Left lung (tissue), 10 donors: ENCODE results near the gene SGSH. TPM values are rescaled to one million over a fixed set of nuclear protein-coding genes. Genes with fewer than 3 reads are reported as not detected.

Experiments
- ATAC-seq: fragments of 200-7000 bp; cut with Tn5 transposase; one replicate; pipeline ENCODE4 v1.9.1; 2020; ENCODE audit warnings: moderate library complexity
- DNase-seq, 4 donors: peaks; one replicate each; pipeline ENCODE4 v3.0.0-alpha.2; 2013 to 2020
- H3K27ac ChIP-seq, 2 donors: fragments of 200-600 bp; sonication (generic) in 1 of 2; one replicate each; pipeline versions ENCODE4 v1.5.0 to v1.8.0; 2020 to 2021
- H3K27me3 ChIP-seq, 2 donors: fragments of 200-600 bp; sonication (generic) in 1 of 2; one replicate each; pipeline versions ENCODE4 v1.5.0 to v1.8.0; 2020 to 2021
- H3K36me3 ChIP-seq, 2 donors: fragments of 200-600 bp; sonication (generic) in 1 of 2; one replicate each; pipeline versions ENCODE4 v1.5.0 to v1.8.0; 2020 to 2021
- H3K4me1 ChIP-seq, 2 donors: fragments of 200-600 bp; one replicate each; pipeline ENCODE4 v1.8.0; 2021
- H3K4me3 ChIP-seq, 2 donors: fragments of 200-600 bp; sonication (generic) in 1 of 2; one replicate each; pipeline versions ENCODE4 v1.5.0 to v1.8.0; 2020 to 2021; ENCODE audit warnings: mild to moderate bottlenecking in 1 of 2
- H3K9me3 ChIP-seq, 2 donors: fragments of 200-600 bp; sonication (generic) in 1 of 2; one replicate each; pipeline versions ENCODE4 v1.5.0 to v1.8.0; 2020 to 2021
- intact Hi-C, 2 donors: fragments of 100-400 bp; cut with DNase I; formaldehyde crosslinking; loops; one replicate each; pipeline versions ENCODE4 v1.11.2 to v1.14.2; 2022
- polyA plus RNA-seq, 6 donors: library from polyadenylated mRNA; unstranded; fragments of 120-200 nt; gene quantifications; one replicate each; pipeline ENCODE4 v1.2.1, GENCODE V29; 2013; ENCODE audit not compliant: insufficient read length in 6 of 6
- total RNA-seq, 2 donors: library from RNA; stranded (reverse); fragmentation: NEBNext Ultra II Directional; extraction: Animal tissue kit (Norgen Biotek cat#: 25700); gene quantifications; one replicate each; pipeline ENCODE4 v1.2.1, GENCODE V29; 2021
- TF ChIP-seq, protein P1 (sequence below), 2 donors: fragments of 200-600 bp; sonication (generic) in 1 of 2; IDR thresholded peaks; one replicate each; pipeline versions ENCODE4 v1.5.0 to v1.8.0; 2021; ENCODE audit warnings: antibody characterized with exemption in 2 of 2
- donor health status: DM: no; HTN: yes; CAD: no.
- donor health status: DM: no; HTN: no; CAD: no.

The SGSH gene
- total and polyA plus RNA-seq, 8 donors, result 40.8 to 83.8 (median 47.1) TPM

DNA sequence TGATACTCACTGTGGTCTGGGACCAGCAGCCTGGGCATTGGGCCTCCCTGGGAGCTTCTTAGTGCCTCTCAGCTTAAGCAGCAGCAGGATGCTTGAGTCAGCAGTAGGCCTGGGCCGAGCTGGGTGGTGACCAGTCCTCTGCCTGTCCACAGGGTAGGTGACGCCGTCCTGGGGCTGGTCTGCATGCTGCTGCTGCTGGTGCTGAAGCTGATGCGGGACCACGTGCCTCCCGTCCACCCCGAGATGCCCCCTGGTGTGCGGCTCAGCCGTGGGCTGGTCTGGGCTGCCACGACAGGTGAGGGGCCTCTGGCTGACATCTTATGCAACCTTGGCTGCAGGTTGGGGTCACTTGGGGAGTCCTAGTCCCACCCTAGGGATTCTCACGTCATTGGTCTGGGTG, 7.5 kb upstream of the SGSH start:
- DNase-seq (peak in 1 of 4 donors; percentile 82), ATAC-seq (no peak)
- intact Hi-C loops, result no loop called here
- Histone ChIP-seq H3K9me3 (peaks cover 0 to 14% of the 10 kb centered on the region in 2 donors), H3K27ac (no peak overlapping the region), H3K36me3 (peaks cover 0 to 37% of the 10 kb centered on the region in 2 donors), H3K4me1 (no peaks in the 10 kb centered on the region), H3K27me3 (no peaks in the 10 kb centered on the region), H3K4me3 (no peak overlapping the region)
- TF ChIP-seq, protein P1, sequence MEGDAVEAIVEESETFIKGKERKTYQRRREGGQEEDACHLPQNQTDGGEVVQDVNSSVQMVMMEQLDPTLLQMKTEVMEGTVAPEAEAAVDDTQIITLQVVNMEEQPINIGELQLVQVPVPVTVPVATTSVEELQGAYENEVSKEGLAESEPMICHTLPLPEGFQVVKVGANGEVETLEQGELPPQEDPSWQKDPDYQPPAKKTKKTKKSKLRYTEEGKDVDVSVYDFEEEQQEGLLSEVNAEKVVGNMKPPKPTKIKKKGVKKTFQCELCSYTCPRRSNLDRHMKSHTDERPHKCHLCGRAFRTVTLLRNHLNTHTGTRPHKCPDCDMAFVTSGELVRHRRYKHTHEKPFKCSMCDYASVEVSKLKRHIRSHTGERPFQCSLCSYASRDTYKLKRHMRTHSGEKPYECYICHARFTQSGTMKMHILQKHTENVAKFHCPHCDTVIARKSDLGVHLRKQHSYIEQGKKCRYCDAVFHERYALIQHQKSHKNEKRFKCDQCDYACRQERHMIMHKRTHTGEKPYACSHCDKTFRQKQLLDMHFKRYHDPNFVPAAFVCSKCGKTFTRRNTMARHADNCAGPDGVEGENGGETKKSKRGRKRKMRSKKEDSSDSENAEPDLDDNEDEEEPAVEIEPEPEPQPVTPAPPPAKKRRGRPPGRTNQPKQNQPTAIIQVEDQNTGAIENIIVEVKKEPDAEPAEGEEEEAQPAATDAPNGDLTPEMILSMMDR (IDR thresholded peaks at IDR 0.05), result no peak

- H3K27ac ChIP-seq, result no peak overlapping the region
- H3K27me3 ChIP-seq, result no peaks in the 10 kb centered on the region
- intact Hi-C loops, result no loop called here
- peaks cover 0 to 9% of the 10 kb centered on the region in 2 donors for H3K9me3 ChIP-seq
- H3K4me3 ChIP-seq, result no peak overlapping the region
- TF ChIP-seq, protein P1 (IDR thresholded peaks at IDR 0.05), result no peak
- H3K36me3 ChIP-seq, result peaks cover 0 to 32% of the 10 kb centered on the region in 2 donors
- DNase-seq (peak in 1 of 4 donors; percentile 16), ATAC-seq (no peak)
- H3K4me1 ChIP-seq, result peaks cover 0 to 5% of the 10 kb centered on the region in 2 donors
Observed at GRCh38 chr17:80227156-80227555, 7.0 kb upstream of the SGSH start.

GRCh38 chr17:80225230-80225629, 5.1 kb upstream of the SGSH start:
- peaks cover 0 to 17% of the 10 kb centered on the region in 2 donors for H3K27me3 ChIP-seq
- H3K9me3 ChIP-seq, result no peaks in the 10 kb centered on the region
- TF ChIP-seq, protein P1 (IDR thresholded peaks at IDR 0.05), result no peak
- DNase-seq (peak in 1 of 4 donors; percentile 44), ATAC-seq (no peak)
- H3K4me1 ChIP-seq, result peaks cover 6 to 20% of the 10 kb centered on the region in 2 donors
- no peak overlapping the region for H3K27ac ChIP-seq
- no peak overlapping the region for H3K4me3 ChIP-seq
- peaks cover 0 to 17% of the 10 kb centered on the region in 2 donors for H3K36me3 ChIP-seq
- intact Hi-C loops, result no loop called here

GRCh38 chr17:80224683-80225082, 4.5 kb upstream of the SGSH start:
- Histone ChIP-seq H3K27ac (no peak overlapping the region), H3K4me3 (no peak overlapping the region), H3K4me1 (peaks cover 6 to 25% of the 10 kb centered on the region in 2 donors), H3K36me3 (peaks cover 0 to 16% of the 10 kb centered on the region in 2 donors), H3K9me3 (no peaks in the 10 kb centered on the region), H3K27me3 (peaks cover 0 to 19% of the 10 kb centered on the region in 2 donors)
- TF ChIP-seq, protein P1 (IDR thresholded peaks at IDR 0.05), result no peak
- intact Hi-C loops, result no loop called here
- ATAC-seq (no peak), DNase-seq (peak in 1 of 4 donors; percentile 39)

DNA sequence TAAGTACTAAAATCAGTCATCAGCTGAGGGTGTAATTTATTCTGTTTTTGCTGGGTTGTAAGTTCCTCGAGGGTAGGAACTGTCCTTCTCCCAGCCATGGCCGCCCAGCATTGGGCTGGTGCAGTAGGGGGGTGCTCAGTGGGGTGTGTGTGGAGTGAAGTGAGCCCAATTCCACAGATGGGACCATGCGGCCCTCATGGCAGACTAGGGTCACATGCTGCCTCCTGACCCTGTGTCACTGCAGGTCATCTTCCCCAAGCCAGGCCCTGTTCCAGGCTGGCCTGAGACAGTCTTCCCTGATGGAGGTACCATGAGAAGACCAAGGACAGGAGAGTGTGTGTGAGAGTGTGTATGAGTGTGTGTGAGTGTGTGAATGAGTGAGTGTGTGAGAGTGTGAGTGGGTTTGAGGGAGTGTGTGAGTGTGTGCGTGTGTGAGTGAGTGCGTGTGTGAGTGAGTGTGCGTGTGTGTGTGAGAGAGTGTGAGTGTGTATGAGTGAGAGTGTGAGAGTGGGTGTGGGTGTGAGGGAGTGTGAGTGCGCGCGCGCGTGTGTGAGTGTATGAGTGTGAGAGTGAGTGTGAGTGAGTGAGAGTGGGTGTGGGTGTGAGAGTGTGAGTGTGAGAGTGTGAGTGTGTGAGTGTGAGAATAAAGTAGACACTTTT, 3.8 kb upstream of the SGSH start:
- Histone ChIP-seq H3K4me1 (peaks cover 11 to 30% of the 10 kb centered on the region in 2 donors), H3K27ac (no peak overlapping the region), H3K36me3 (peaks cover 0 to 16% of the 10 kb centered on the region in 2 donors), H3K27me3 (peaks cover 0 to 19% of the 10 kb centered on the region in 2 donors), H3K9me3 (no peaks in the 10 kb centered on the region), H3K4me3 (no peak overlapping the region)
- TF ChIP-seq, protein P1 (IDR thresholded peaks at IDR 0.05), result no peak
- intact Hi-C loops, result no loop called here
- no peak for ATAC-seq
- peak in 1 of 4 donors; percentile 42 for DNase-seq
